Activated naive CD8-positive, alpha-beta T cell treated with anti-CD3 and anti-CD28 coated beads, Interleukin-2, amount 50 U/mL, for 24 hours (primary cell): Measurements from ENCODE around the gene GBE1.
"Not testable (repeated sequence)": the region's sequence is repeated elsewhere in the genome, so short reads cannot be mapped to it uniquely, and the experiment has no call there.

Experiments used
- ATAC-seq: fragments of 150-1000 bp; cut with Tn5 transposase; one replicate; pipeline ENCODE4 v1.10.0; 2021
- DNase-seq: peaks from one replicate; pipeline ENCODE4 v3.0.0; 2021
- H3K27ac Mint-ChIP-seq: one replicate; pipeline ENCODE4 v1.8.0; 2021; ENCODE audit warnings: mild to moderate bottlenecking, mixed read lengths
- H3K27me3 Mint-ChIP-seq: one replicate; pipeline ENCODE4 v1.8.0; 2021; ENCODE audit warnings: mixed read lengths
- H3K36me3 Mint-ChIP-seq: one replicate; pipeline ENCODE4 v1.8.0; 2021; ENCODE audit warnings: low read depth, mixed read lengths
- H3K4me1 Mint-ChIP-seq: one replicate; pipeline ENCODE4 v1.8.0; 2021; ENCODE audit warnings: mixed read lengths
- H3K4me3 Mint-ChIP-seq: one replicate; pipeline ENCODE4 v1.8.0; 2021; ENCODE audit warnings: mild to moderate bottlenecking, moderate library complexity, mixed read lengths
- H3K9me3 Mint-ChIP-seq: one replicate; pipeline ENCODE4 v1.8.0; 2021; ENCODE audit warnings: mixed read lengths

GBE1 gene

DNA sequence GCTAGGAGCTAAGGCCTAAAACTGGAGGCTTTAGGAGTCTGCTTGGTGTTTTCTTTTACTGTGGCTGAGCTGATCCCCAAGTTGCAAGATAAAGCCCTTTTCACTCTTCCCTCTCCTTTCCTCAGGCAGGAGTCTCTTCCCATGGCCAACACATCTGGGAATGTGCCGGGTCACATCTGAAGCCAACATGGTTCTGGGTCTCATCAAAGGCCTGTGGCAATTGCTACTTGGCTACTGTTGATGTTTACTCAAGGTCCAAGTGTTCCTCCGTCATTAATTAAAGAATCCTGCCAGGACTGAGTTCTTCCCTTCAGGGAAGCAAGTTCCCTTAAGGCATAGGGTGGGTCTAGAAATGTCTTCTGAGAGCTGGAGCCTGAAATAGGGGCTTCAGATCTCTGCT is 230.2 kb downstream of the GBE1 start:
- ATAC-seq, result no peak
- no peaks in the 10 kb centered on the region for H3K4me1 Mint-ChIP-seq
- no peaks in the 10 kb centered on the region for H3K27me3 Mint-ChIP-seq
- H3K9me3 Mint-ChIP-seq, result peaks cover 29% of the 10 kb centered on the region
- peaks cover 69% of the 10 kb centered on the region for H3K36me3 Mint-ChIP-seq
- no peak overlapping the region for H3K27ac Mint-ChIP-seq
- no peak for DNase-seq
- no peak overlapping the region for H3K4me3 Mint-ChIP-seq

DNA sequence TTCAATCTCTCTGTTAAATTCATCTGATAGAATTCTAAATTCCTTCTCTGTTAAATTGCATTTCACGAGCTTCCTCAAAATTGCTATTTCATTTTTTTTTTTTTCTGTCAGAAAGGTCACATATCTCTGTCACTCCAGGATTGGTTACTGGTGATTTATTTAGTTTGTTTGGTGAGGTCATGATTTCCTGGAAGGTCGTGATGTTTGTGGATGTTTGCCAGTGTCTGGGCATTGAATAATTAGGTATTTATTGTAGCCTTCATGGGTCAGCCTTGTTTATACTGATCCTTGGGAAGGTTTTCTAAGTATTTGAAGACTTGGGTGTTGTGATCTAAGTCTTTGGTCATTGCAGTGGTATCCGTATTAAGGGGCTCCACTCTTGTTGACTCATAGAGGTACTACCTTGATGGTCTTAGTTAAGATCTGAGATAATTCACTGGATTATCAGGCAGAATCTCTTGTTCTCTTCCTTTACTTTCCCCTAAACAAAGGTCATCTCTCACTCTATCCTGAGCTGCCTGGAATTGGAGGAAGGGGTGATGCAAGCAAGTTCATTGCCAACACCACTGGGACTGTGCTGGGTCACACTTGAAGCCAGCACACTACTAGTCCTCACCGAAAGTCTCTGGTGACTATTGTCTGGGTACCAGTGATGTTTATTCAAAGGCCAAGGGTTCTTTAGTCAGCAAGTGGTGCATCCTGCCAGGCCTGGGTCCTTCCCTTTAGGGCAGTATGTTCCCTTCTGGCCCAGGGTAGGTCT is 231.1 kb downstream of the GBE1 start:
- no peak overlapping the region for H3K27ac Mint-ChIP-seq
- ATAC-seq (no peak), DNase-seq (no peak)
- no peaks in the 10 kb centered on the region for H3K27me3 Mint-ChIP-seq
- peaks cover 72% of the 10 kb centered on the region for H3K36me3 Mint-ChIP-seq
- H3K4me3 Mint-ChIP-seq, result no peak overlapping the region
- peaks cover 36% of the 10 kb centered on the region for H3K9me3 Mint-ChIP-seq
- H3K4me1 Mint-ChIP-seq, result no peaks in the 10 kb centered on the region

DNA sequence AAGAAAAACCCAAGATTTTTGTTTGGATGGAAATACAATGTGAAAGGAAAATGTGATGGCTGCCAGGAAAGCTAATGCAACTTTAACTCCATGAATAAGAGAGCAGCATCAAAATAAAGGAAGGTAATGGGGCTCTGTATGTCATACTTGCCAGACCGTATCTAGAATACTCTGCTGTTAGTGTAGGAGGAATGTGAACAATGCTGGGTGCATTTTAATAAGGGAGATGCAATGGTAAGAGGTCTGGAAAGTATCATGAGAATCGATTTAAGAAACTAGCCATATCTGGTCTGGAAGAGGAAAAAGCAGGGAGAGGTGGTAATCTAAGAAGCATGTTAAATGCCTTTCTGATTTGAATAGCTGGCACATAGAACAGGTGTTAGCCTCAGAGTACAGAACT is 239.6 kb downstream of the GBE1 start:
- H3K4me1 Mint-ChIP-seq, result no peaks in the 10 kb centered on the region
- peaks cover 7% of the 10 kb centered on the region for H3K9me3 Mint-ChIP-seq
- ATAC-seq (no peak), DNase-seq (no peak)
- H3K4me3 Mint-ChIP-seq, result no peak overlapping the region
- H3K27ac Mint-ChIP-seq, result no peak overlapping the region
- peaks cover 5% of the 10 kb centered on the region for H3K36me3 Mint-ChIP-seq
- no peaks in the 10 kb centered on the region for H3K27me3 Mint-ChIP-seq

DNA sequence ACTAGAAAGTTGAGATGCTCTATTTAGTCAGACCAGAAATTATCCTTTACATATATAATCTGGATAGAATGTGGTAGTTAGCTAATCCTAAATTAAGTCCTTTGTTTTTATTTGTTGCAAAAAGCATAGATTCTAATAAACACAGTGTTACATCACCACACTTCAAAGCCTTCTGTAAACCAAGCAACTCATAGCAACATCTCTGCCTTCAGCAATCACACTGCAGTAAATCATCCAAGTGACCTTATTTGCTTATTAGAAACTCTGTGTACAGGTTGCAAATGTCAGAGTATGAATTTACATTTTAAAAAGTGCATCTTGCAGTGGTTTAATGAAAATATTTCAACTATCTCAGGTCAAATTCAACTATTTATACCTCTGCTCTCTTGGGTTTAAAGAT is 242.5 kb downstream of the GBE1 start:
- ATAC-seq (no peak), DNase-seq (no peak)
- Mint-ChIP-seq H3K36me3 (peaks cover 2% of the 10 kb centered on the region), H3K27me3 (no peaks in the 10 kb centered on the region), H3K9me3 (no peaks in the 10 kb centered on the region), H3K4me1 (no peaks in the 10 kb centered on the region), H3K27ac (no peak overlapping the region), H3K4me3 (no peak overlapping the region)

DNA sequence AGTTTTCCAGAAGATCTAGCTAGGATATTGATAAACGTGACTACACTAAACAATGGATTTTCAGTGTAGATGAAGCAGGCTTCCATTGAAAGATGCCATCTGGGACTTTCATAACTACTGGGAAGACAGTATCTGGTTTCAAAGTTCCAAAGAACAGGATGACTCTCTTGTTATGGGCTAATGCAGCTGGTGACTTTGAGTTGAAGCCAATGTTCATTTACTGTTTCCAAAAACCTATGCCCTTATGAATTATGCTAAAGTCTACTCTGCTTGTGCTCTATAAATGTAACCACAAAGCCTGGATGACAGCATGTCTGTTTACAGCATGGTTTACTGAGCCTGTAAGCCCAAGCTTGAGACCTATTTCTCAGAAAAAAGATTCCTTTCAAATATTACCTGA is 245.4 kb downstream of the GBE1 start:
- no peaks in the 10 kb centered on the region for H3K4me1 Mint-ChIP-seq

DNA sequence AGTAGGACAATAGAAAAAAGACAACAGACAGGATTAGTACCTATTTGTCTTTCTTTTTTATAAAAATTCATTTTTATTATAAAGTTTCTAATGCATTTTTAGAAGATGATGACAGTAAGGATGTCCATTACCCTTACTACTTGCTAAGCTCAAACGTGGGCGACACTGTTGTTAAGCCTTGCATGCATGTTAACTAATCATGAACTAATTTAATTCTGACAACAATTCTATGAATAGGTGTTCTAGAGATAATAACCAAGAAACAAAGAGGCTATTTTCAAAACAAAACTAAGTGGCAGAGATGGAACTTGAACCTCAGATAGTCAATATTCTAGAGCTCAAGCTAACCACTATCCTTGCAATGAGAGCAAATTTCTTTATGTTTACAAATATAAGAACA is 247.9 kb downstream of the GBE1 start:
- H3K9me3 Mint-ChIP-seq, result no peaks in the 10 kb centered on the region
- ATAC-seq (no peak), DNase-seq (no peak)
- H3K4me1 Mint-ChIP-seq, result no peaks in the 10 kb centered on the region
- H3K27me3 Mint-ChIP-seq, result no peaks in the 10 kb centered on the region
- peaks cover 2% of the 10 kb centered on the region for H3K36me3 Mint-ChIP-seq
- no peak overlapping the region for H3K4me3 Mint-ChIP-seq
- no peak overlapping the region for H3K27ac Mint-ChIP-seq

More for the DNA sequence above, 245.4 kb downstream of the GBE1 start:
- no peak overlapping the region for H3K4me3 Mint-ChIP-seq
- no peaks in the 10 kb centered on the region for H3K9me3 Mint-ChIP-seq
- DNase-seq (no peak), ATAC-seq (no peak)
- no peak overlapping the region for H3K27ac Mint-ChIP-seq
- H3K27me3 Mint-ChIP-seq, result no peaks in the 10 kb centered on the region
- H3K36me3 Mint-ChIP-seq, result peaks cover 2% of the 10 kb centered on the region

DNA sequence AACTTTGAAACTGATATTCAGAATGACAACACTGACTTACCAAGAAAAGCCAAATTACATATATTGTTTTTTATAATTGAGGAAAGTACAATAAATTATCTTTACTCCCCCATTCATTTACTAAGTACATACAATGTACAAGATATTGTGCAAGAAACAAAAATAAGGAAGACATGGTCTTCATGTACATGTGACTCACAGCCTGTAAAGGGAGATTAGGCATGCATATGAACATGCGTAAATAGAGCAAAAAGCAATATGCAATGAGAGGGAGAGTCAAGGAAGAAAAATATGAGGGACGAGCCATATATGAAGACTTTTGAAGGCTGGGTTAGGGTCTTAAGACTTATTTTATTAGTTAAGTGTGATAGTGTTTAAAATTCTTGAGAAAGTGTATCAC is 258.4 kb downstream of the GBE1 start:
- Mint-ChIP-seq H3K36me3 (peaks cover 18% of the 10 kb centered on the region), H3K27me3 (no peaks in the 10 kb centered on the region), H3K9me3 (no peaks in the 10 kb centered on the region), H3K27ac (no peak overlapping the region), H3K4me3 (no peak overlapping the region), H3K4me1 (no peaks in the 10 kb centered on the region)
- DNase-seq (no peak), ATAC-seq (no peak)

DNA sequence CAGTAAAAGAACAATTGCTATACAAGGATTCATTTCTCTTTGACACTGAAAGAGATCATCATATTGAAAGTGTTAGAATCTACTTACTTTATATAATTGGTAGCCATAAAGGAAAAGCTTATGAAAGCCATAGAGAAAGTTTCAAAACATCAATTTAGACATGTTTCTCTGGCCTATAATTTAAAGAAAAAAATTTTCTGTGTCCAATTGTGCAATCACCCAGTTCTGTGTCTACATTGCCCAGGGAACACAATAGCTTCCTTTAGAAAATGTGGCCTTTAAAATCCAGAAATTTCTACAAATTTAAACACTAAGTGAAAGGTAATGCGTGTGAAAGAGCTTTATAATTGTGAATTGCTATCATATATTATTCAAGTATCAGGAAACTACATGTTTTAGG is 259.2 kb downstream of the GBE1 start:
- ATAC-seq, result no peak
- no peaks in the 10 kb centered on the region for H3K27me3 Mint-ChIP-seq
- H3K27ac Mint-ChIP-seq, result no peak overlapping the region
- no peaks in the 10 kb centered on the region for H3K4me1 Mint-ChIP-seq
- H3K4me3 Mint-ChIP-seq, result no peak overlapping the region
- no peaks in the 10 kb centered on the region for H3K9me3 Mint-ChIP-seq
- peaks cover 14% of the 10 kb centered on the region for H3K36me3 Mint-ChIP-seq
- no peak for DNase-seq

DNA sequence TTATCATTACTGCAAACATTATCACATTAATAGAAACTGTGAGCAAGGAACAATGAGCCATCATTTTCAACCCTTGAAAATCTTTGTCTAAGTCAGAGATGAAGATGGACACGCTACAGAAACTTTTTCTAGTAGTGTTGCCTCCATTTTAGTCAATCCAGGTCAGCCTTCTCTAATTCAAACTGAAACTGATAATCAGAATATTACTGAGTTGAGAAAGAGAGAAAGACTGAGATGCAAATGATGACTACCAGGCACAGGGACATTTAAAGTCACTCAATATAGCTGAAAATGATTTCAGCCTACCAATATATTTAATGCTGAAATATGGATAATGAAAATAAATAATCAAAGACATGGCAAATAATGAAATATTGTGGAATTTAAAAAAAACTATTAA is 261.4 kb downstream of the GBE1 start:
- H3K4me3 Mint-ChIP-seq, result no peak overlapping the region
- H3K9me3 Mint-ChIP-seq, result no peaks in the 10 kb centered on the region
- no peak overlapping the region for H3K27ac Mint-ChIP-seq
- no peaks in the 10 kb centered on the region for H3K27me3 Mint-ChIP-seq
- no peaks in the 10 kb centered on the region for H3K4me1 Mint-ChIP-seq
- peaks cover 12% of the 10 kb centered on the region for H3K36me3 Mint-ChIP-seq
- ATAC-seq (no peak), DNase-seq (no peak)

DNA sequence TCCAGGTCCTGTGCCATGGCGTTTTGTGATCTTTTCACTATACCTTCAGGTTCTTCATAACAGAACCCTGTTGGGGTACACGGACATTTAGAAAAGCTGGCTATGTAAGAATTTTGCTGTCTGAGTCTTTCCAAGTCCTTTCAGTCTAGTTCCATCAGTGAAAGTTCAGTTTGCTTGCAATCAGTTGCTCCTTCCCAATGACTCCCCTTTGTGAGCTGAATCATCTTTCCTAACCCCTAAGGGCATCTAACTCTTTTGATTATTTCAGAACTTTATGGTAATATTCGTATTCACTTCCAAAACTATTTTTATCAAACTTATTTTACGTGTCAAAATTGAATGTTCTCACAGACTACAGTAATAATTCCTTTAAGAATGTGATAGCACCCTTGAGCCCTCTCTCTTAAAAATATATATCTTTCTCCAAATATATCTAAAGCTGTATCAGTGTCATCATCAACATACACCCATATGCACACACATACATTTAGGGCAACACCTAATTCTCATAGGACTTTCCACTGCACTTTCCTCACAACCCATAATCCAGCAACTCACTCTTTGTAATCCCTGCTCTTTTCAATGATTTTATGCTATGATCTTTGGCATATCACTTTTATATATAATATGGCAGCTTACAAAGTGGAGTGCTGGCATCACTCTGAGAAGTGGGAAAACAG is 263.7 kb downstream of the GBE1 start:
- peaks cover 11% of the 10 kb centered on the region for H3K36me3 Mint-ChIP-seq
- ATAC-seq, result no peak

DNA sequence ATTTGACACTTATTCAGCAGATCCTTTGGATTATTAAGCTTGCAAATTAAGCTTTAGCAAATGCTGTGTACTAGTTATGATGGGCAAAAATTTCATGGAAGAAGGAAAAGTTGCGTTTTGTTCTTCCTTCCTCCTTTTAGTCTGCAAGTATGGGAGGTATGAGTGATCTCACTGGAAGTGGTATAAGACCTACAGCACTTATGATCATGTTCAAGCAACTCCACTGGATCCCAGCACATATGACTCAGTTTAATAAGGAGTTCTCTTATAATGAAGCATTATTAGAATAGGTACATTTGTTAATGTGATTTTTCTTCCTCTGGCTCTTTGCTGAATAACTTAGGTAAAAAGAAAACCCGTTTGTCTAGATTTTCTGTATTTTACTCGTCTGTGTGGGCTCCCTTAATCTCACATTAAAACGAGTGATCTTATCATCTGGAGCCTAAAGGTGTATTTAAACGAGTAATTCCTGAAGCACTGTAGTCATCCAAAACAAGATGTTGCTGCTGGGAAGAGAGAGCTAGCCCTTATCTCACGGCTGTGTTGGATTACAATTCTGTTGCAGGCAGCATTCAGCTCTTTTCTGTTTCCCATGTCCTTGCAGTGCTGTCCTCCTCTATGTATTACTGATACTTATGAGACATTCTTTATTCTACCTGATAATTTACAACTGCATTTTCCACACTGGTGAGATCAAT is 264.9 kb downstream of the GBE1 start:
- H3K27me3 Mint-ChIP-seq, result no peaks in the 10 kb centered on the region
- no peaks in the 10 kb centered on the region for H3K9me3 Mint-ChIP-seq
- no peak overlapping the region for H3K27ac Mint-ChIP-seq
- H3K4me3 Mint-ChIP-seq, result no peak overlapping the region
- ATAC-seq (no peak), DNase-seq (no peak)
- H3K36me3 Mint-ChIP-seq, result peaks cover 9% of the 10 kb centered on the region
- H3K4me1 Mint-ChIP-seq, result no peaks in the 10 kb centered on the region

More for the DNA sequence above, 263.7 kb downstream of the GBE1 start:
- Mint-ChIP-seq H3K4me3 (no peak overlapping the region), H3K27ac (no peak overlapping the region), H3K27me3 (no peaks in the 10 kb centered on the region), H3K9me3 (no peaks in the 10 kb centered on the region), H3K4me1 (no peaks in the 10 kb centered on the region)
- DNase-seq, result no peak

DNA sequence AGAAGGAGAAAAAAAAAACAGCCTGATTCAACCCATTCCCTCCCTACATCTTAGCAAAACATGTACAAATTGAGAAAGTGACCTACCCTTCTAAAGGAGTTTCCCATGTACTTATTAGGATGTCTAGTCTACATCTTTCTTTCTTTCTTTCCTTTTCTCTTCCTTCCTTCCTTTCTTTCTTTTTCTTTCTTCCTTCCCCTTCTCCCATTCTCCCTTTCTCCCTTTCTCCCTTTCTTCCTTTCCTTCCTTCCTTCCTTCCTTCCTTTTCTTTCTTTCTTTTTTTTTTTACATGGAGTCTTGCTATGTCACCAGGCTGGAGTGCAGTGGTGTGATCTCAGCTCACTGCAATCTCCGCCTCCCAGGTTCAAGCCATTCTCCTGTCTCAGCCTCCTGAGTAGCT is 269.0 kb downstream of the GBE1 start:
- H3K4me1 Mint-ChIP-seq, H3K27me3 Mint-ChIP-seq, H3K27ac Mint-ChIP-seq, H3K9me3 Mint-ChIP-seq, DNase-seq, ATAC-seq, H3K36me3 Mint-ChIP-seq, H3K4me3 Mint-ChIP-seq: not testable (repeated sequence)

DNA sequence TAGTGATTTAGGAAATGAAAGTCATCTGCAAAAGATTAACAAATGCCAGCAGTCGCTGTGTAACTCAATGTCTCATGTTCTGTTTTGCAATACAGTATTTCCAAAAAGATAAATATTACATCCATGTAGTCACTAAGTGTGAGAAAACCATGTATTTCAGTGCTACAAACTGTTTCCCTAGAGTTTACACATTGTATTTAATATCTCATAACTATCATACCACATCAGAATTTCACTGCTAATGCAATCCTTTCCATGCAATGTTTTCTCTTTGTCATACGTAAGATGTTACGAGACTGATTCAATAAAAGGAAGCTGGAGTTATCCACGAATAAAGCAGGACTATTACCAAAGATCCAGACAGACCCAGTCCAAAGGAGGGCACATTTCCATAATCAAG is 269.4 kb downstream of the GBE1 start:
- H3K4me1 Mint-ChIP-seq, result no peaks in the 10 kb centered on the region
- no peak overlapping the region for H3K4me3 Mint-ChIP-seq
- no peak for ATAC-seq
- peaks cover 9% of the 10 kb centered on the region for H3K36me3 Mint-ChIP-seq
- H3K9me3 Mint-ChIP-seq, result no peaks in the 10 kb centered on the region
- no peaks in the 10 kb centered on the region for H3K27me3 Mint-ChIP-seq
- DNase-seq, result no peak
- no peak overlapping the region for H3K27ac Mint-ChIP-seq

DNA sequence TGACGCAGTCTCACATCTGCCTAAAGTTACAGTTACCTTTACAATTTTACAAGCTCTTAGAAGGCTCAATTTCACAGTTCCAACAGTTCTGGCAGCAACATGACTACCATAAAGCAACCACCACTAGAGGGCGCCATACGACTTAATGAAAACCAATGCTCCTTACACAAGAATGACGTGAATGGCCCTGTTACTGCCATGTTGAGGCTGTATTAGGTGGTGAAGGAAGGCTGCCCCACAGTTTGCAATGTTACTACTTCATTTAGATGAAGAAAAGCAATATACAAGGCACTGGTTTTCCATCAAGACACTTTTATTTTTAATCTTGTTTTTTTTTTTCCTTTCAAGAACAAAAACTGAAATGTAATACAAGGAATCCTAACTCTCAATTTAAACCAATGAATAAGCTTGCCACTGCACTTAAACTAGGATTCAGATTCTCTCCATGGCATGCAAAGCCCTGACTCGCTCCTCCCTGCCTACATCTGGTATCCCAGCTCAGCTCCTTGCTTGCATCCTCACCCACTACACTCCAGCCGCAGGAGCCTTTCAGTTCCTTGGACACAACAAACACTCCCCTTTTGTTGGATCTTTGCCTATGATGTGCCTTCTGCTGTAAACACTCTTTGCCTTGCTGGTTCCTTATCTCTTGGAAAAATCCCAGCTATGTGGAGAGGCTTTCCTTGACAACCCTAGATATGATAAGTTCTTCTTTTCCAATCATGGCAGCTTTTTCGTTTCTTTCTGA is 270.7 kb downstream of the GBE1 start:
- Mint-ChIP-seq H3K9me3 (no peaks in the 10 kb centered on the region), H3K27ac (no peak overlapping the region), H3K36me3 (peaks cover 9% of the 10 kb centered on the region), H3K4me3 (no peak overlapping the region), H3K27me3 (no peaks in the 10 kb centered on the region), H3K4me1 (no peaks in the 10 kb centered on the region)
- peak; percentile 61 for ATAC-seq
- peak; percentile 80 for DNase-seq
